Measurements from ENCODE around the gene TUBA4A.

GRCh38 chr2:219246559-219246958 lies 7.2 kb downstream of the TUBA4A start:
- TF ChIP-seq CTCF (optimal IDR thresholded peaks at IDR 0.05 in 1 of 3, IDR thresholded peaks at IDR 0.05 in 1 of 3, conservative IDR thresholded peaks at IDR 0.05 in 1 of 3; ENCODE audit: extremely low read depth in 1 of 3, insufficient read depth in 2 of 3, low read length in 3 of 3) (no peak), EZH2 (IDR thresholded peaks at IDR 0.05; ENCODE audit: low read length) (no peak)

Data from keratinocyte (primary cell).